ENCODE results near the gene RWDD1. TPM values are rescaled to one million over a fixed set of nuclear protein-coding genes. Genes with fewer than 3 reads are reported as not detected.

RWDD1 gene
- total RNA-seq, 2 experiments from 2014 or later: 33.4 to 38.2 TPM

DNA sequence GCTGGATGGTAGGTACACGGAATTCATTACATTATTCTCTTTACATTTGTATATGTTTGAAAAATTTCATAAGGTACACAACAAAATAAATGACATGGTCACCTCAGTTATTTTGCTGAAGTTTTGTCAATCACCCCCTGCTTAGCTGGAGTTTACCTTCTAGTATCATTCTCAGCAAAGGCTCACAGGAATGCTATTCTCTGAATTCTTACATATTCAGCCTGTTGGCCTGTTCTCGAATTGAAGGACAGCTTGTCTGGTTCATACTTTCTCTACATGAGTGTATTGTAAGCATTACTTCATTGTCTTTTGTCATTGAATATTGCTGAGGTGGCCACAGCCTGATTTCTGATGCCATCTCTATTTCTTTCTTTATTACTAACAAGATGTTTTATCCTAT lies 47.1 kb upstream of the RWDD1 start:
- TF ChIP-seq, protein P1, sequence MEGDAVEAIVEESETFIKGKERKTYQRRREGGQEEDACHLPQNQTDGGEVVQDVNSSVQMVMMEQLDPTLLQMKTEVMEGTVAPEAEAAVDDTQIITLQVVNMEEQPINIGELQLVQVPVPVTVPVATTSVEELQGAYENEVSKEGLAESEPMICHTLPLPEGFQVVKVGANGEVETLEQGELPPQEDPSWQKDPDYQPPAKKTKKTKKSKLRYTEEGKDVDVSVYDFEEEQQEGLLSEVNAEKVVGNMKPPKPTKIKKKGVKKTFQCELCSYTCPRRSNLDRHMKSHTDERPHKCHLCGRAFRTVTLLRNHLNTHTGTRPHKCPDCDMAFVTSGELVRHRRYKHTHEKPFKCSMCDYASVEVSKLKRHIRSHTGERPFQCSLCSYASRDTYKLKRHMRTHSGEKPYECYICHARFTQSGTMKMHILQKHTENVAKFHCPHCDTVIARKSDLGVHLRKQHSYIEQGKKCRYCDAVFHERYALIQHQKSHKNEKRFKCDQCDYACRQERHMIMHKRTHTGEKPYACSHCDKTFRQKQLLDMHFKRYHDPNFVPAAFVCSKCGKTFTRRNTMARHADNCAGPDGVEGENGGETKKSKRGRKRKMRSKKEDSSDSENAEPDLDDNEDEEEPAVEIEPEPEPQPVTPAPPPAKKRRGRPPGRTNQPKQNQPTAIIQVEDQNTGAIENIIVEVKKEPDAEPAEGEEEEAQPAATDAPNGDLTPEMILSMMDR (conservative IDR thresholded peaks at IDR 0.05; ENCODE audit: low read length): no peak
- TF ChIP-seq EZH2phosphoT487 (IDR thresholded peaks at IDR 0.05; ENCODE audit: borderline replicate concordance, low read depth, low read length): no peak
- Histone ChIP-seq H3K36me3 (ENCODE audit: insufficient read depth, low read length) (no peaks in the 10 kb centered on the region), H3K4me1 (ENCODE audit: insufficient read depth, low read length, poor library complexity, severe bottlenecking) (no peaks in the 10 kb centered on the region), H3K9me3 (ENCODE audit: low read length) (no peaks in the 10 kb centered on the region), H3K4me2 (ENCODE audit: low read length) (no peak overlapping the region), H3K9me2 (ENCODE audit: insufficient read depth, low read length) (no peaks in the 10 kb centered on the region; the same call in 1 of the 2 replicates), H4K20me1 (ENCODE audit: insufficient read depth, low read length) (no peaks in the 10 kb centered on the region), H2AFZ (ENCODE audit: low read length) (no peak overlapping the region), H3K79me2 (ENCODE audit: insufficient read depth, low read depth, low read length) (no peaks in the 10 kb centered on the region), H3K27ac (ENCODE audit: low read depth, low read length, poor library complexity, severe bottlenecking) (no peak overlapping the region), H3K4me3 (ENCODE audit: low read depth, low read length, poor library complexity, severe bottlenecking) (no peak overlapping the region)
- CTCF ChIA-PET (ENCODE audit: unreplicated experiment): no interaction called here
- intact Hi-C loops (cut with micrococcal nuclease; ENCODE audit: unreplicated experiment): no loop called here
- DNase-seq (ENCODE audit: low spot score): no peak
- BruUV-seq (replicated peaks): no TSS peak
- POLR2A ChIA-PET: interaction anchor here (0.5 to 1.7 kb wide), 4 partner anchors 10 to 667 kb away, joined by 3 to 4 read pairs (median 3); no protein-coding TSS in a partner anchor

- DNase-seq (ENCODE audit: low spot score): no peak
- Histone ChIP-seq H2AFZ (ENCODE audit: low read length) (no peak overlapping the region), H3K9me3 (ENCODE audit: low read length) (no peaks in the 10 kb centered on the region), H3K4me3 (ENCODE audit: low read depth, low read length, poor library complexity, severe bottlenecking) (no peak overlapping the region), H3K79me2 (ENCODE audit: insufficient read depth, low read depth, low read length) (no peaks in the 10 kb centered on the region), H3K36me3 (ENCODE audit: insufficient read depth, low read length) (no peaks in the 10 kb centered on the region), H3K9me2 (ENCODE audit: insufficient read depth, low read length) (no peaks in the 10 kb centered on the region; the same call in 1 of the 2 replicates), H4K20me1 (ENCODE audit: insufficient read depth, low read length) (no peaks in the 10 kb centered on the region), H3K4me2 (ENCODE audit: low read length) (no peak overlapping the region), H3K27ac (ENCODE audit: low read depth, low read length, poor library complexity, severe bottlenecking) (no peak overlapping the region), H3K4me1 (ENCODE audit: insufficient read depth, low read length, poor library complexity, severe bottlenecking) (no peaks in the 10 kb centered on the region)
- ChIA-PET CTCF (ENCODE audit: unreplicated experiment) (no interaction called here), POLR2A (interaction anchor here (0.6 kb wide), 1 partner anchor 216 kb away, joined by 3 read pairs; no protein-coding TSS in a partner anchor)
- no TSS peak for BruUV-seq (replicated peaks)
- TF ChIP-seq, protein P1 (conservative IDR thresholded peaks at IDR 0.05; ENCODE audit: low read length): no peak
- no peak for TF ChIP-seq EZH2phosphoT487 (IDR thresholded peaks at IDR 0.05; ENCODE audit: borderline replicate concordance, low read depth, low read length)
- intact Hi-C loops (cut with micrococcal nuclease; ENCODE audit: unreplicated experiment): no loop called here
Measured at GRCh38 chr6:116528133-116528532, 43.2 kb upstream of the RWDD1 start.

- Histone ChIP-seq H3K36me3 (ENCODE audit: insufficient read depth, low read length) (no peaks in the 10 kb centered on the region), H3K27ac (ENCODE audit: low read depth, low read length, poor library complexity, severe bottlenecking) (no peak overlapping the region), H3K4me2 (ENCODE audit: low read length) (no peak overlapping the region), H3K4me3 (ENCODE audit: low read depth, low read length, poor library complexity, severe bottlenecking) (no peak overlapping the region), H3K4me1 (ENCODE audit: insufficient read depth, low read length, poor library complexity, severe bottlenecking) (no peaks in the 10 kb centered on the region), H3K79me2 (ENCODE audit: insufficient read depth, low read depth, low read length) (no peaks in the 10 kb centered on the region), H2AFZ (ENCODE audit: low read length) (no peak overlapping the region), H4K20me1 (ENCODE audit: insufficient read depth, low read length) (no peaks in the 10 kb centered on the region), H3K9me3 (ENCODE audit: low read length) (no peaks in the 10 kb centered on the region), H3K9me2 (ENCODE audit: insufficient read depth, low read length) (no peaks in the 10 kb centered on the region; the same call in 1 of the 2 replicates)
- TF ChIP-seq, protein P1 (conservative IDR thresholded peaks at IDR 0.05; ENCODE audit: low read length): no peak
- no peak for TF ChIP-seq EZH2phosphoT487 (IDR thresholded peaks at IDR 0.05; ENCODE audit: borderline replicate concordance, low read depth, low read length)
- no peak for DNase-seq (ENCODE audit: low spot score)
- POLR2A ChIA-PET: no interaction called here
- intact Hi-C loops (cut with micrococcal nuclease; ENCODE audit: unreplicated experiment): no loop called here
- CTCF ChIA-PET (ENCODE audit: unreplicated experiment): no interaction called here
- no TSS peak for BruUV-seq (replicated peaks)
Measured at GRCh38 chr6:116528780-116529179, 42.5 kb upstream of the RWDD1 start.

All from OCI-LY7 (cell line).